Endothelial cell of umbilical vein (primary cell): Measurements from ENCODE around the gene ETHE1. TPM values are rescaled to one million over a fixed set of nuclear protein-coding genes. Genes with fewer than 3 reads are reported as not detected.

Source experiments
- BruUV-seq: library from RNA; stranded (reverse); fragments of 400-500 nt; replicated peaks from 2 replicates; lab custom pipeline; 2021; lab: Mats Ljungman, UMichigan
- CTCF ChIA-PET: fragments of 300-600, 350-600 bp; sonication (Branson Sonifier 250); formaldehyde crosslinking; loops from one replicate; lab custom pipeline; 2021; ENCODE audit warnings: antibody characterized with exemption, inconsistent platforms; lab: Charles Lee
- POLR2A ChIA-PET: fragments of 300-600, 350-600 bp; sonication (Branson Sonifier 250); formaldehyde crosslinking; loops from one replicate; lab custom pipeline; 2021; ENCODE audit warnings: antibody characterized with exemption, inconsistent platforms; lab: Charles Lee
- DNase-seq: peaks from one replicate; pipeline ENCODE4 v3.0.0-alpha.2; 2011; ENCODE audit warnings: low read depth, low spot score
- FAIRE-seq: peaks from 2 replicates; lab custom pipeline; 2011; peaks lifted over from hg19 to GRCh38; lab: Jason Lieb, UNC
- H2AFZ ChIP-seq: 2 replicates; pipeline ENCODE4 v1.6.0; 2012; ENCODE audit warnings: low read depth, low read length, control low read depth, inconsistent platforms
- H3K27ac ChIP-seq: 2 replicates; pipeline ENCODE4 v1.5.1; 2011; ENCODE audit warnings: low read depth, mild to moderate bottlenecking, control low read depth, low read length, moderate library complexity; ENCODE audit not compliant: insufficient read depth
- H3K27me3 ChIP-seq, 2 experiments: 2 replicates each; pipeline versions ENCODE4 v1.6.0 to v1.6.1; 2011; ENCODE audit warnings: low read length in 2 of 2, mixed read lengths in 1 of 2; ENCODE audit not compliant: control insufficient read depth in 2 of 2, insufficient read depth in 2 of 2
- H3K36me3 ChIP-seq, 2 experiments: 2 replicates in 1 of 2; 3 replicates in 1 of 2; pipeline ENCODE4 v1.5.1; 2011; ENCODE audit warnings: low read length in 2 of 2, mild to moderate bottlenecking in 1 of 2, moderate library complexity in 1 of 2; ENCODE audit not compliant: control insufficient read depth in 2 of 2, insufficient read depth in 2 of 2; ENCODE audit errors: extremely low read depth in 1 of 2
- H3K4me1 ChIP-seq: 3 replicates; pipeline ENCODE4 v1.5.1; 2011; ENCODE audit warnings: mild to moderate bottlenecking, low read length; ENCODE audit not compliant: control insufficient read depth, insufficient read depth; ENCODE audit errors: extremely low read depth
- H3K4me2 ChIP-seq: 2 replicates; pipeline ENCODE4 v1.6.1; 2011; ENCODE audit warnings: low read length, control low read depth, mixed read lengths; ENCODE audit not compliant: insufficient read depth
- H3K4me3 ChIP-seq, 3 experiments: fragments of 200-600 bp in 1 of 3; sonication (generic), shearing (Covaris generic) in 1 of 3; replicated peaks in 1 of 3; 2 replicates each; pipeline ENCODE4 v1.5.1; 2011 to 2016; ENCODE audit warnings: control low read depth in 3 of 3, low read length in 3 of 3, mild to moderate bottlenecking in 2 of 3, inconsistent platforms in 1 of 3, low read depth in 1 of 3, moderate library complexity in 1 of 3; ENCODE audit not compliant: insufficient read depth in 1 of 3
- H3K79me2 ChIP-seq: 2 replicates; pipeline ENCODE4 v1.6.0; 2012; ENCODE audit warnings: low read length, inconsistent platforms; ENCODE audit not compliant: control insufficient read depth, insufficient read depth
- H3K9ac ChIP-seq: replicated peaks from 2 replicates; pipeline ENCODE3; 2011; ENCODE audit warnings: low read length, control low read depth; ENCODE audit not compliant: insufficient read depth; ENCODE audit errors: extremely low read depth
- H3K9me1 ChIP-seq: replicated peaks from 3 replicates; pipeline ENCODE4 v1.6.0; 2011; ENCODE audit warnings: mild to moderate bottlenecking, low read length; ENCODE audit not compliant: control insufficient read depth, insufficient read depth; ENCODE audit errors: extremely low read depth
- H3K9me3 ChIP-seq: replicated peaks from 2 replicates; pipeline ENCODE4 v1.5.1; 2012; ENCODE audit warnings: low read length, inconsistent platforms; ENCODE audit not compliant: control insufficient read depth, insufficient read depth
- H4K20me1 ChIP-seq: replicated peaks from 2 replicates; pipeline ENCODE3; 2011; ENCODE audit warnings: mild to moderate bottlenecking, low read length; ENCODE audit not compliant: control insufficient read depth, insufficient read depth; ENCODE audit errors: extremely low read depth
- CTCF ChIP-seq, 2 donors: IDR thresholded peaks; 1 replicate in 1 of 2; 2 replicates in 1 of 2; pipeline ENCODE4 v1.5.1; 2011; ENCODE audit warnings: low read length in 2 of 2, mild to moderate bottlenecking in 2 of 2, moderate library complexity in 2 of 2, control low read depth in 1 of 2, inconsistent platforms in 1 of 2, low read depth in 1 of 2; ENCODE audit not compliant: insufficient read depth in 1 of 2; ENCODE audit errors: extremely low read depth in 1 of 2
- EZH2 ChIP-seq: IDR thresholded peaks from 2 replicates; pipeline ENCODE4 v1.6.1; 2012; ENCODE audit warnings: borderline replicate concordance, low read depth, mild to moderate bottlenecking, moderate library complexity, low read length, inconsistent platforms; ENCODE audit not compliant: severe bottlenecking
- FOS ChIP-seq: IDR thresholded peaks from 2 replicates; pipeline ENCODE4 v1.6.1; 2011; ENCODE audit warnings: mild to moderate bottlenecking, low read length, moderate library complexity, borderline replicate concordance; ENCODE audit not compliant: insufficient read depth
- GATA2 ChIP-seq: IDR thresholded peaks from 2 replicates; pipeline ENCODE4 v1.7.0; 2011; ENCODE audit warnings: low read depth, mild to moderate bottlenecking, moderate library complexity, mixed read lengths, low read length; ENCODE audit not compliant: insufficient read length, insufficient read depth
- JUN ChIP-seq: IDR thresholded peaks from 2 replicates; pipeline ENCODE4 v1.6.1; 2011; ENCODE audit warnings: borderline replicate concordance, low read depth; ENCODE audit not compliant: insufficient read length, insufficient read depth
- MAX ChIP-seq: IDR thresholded peaks from 2 replicates; pipeline ENCODE4 v1.6.1; 2011; ENCODE audit not compliant: insufficient read depth, insufficient read length
- MYC ChIP-seq: IDR thresholded peaks from one replicate; pipeline ENCODE4 v1.6.1; 2011; ENCODE audit warnings: mild to moderate bottlenecking, low read depth, low read length
- POLR2A ChIP-seq: IDR thresholded peaks from 2 replicates; pipeline ENCODE4 v1.6.1; 2012; ENCODE audit warnings: low read depth, mild to moderate bottlenecking, control low read depth, low read length
- POLR2AphosphoS5 ChIP-seq: IDR thresholded peaks from 2 replicates; pipeline ENCODE4 v1.6.1; 2012; ENCODE audit warnings: low read depth, mild to moderate bottlenecking, control low read depth, low read length, moderate library complexity; ENCODE audit not compliant: insufficient read depth
- dilution Hi-C: fragments of 300-500 bp; cut with MboI; formaldehyde crosslinking; loops from one replicate; pipeline ENCODE4 v1.15.0; 2019; ENCODE audit warnings: low sequenced_read_pairs; ENCODE audit not compliant: extremely low pct_ligation_motif_present
- intact Hi-C: fragments of 100-400 bp; cut with micrococcal nuclease; formaldehyde crosslinking; loops from one replicate; pipeline ENCODE4 v1.10.0; 2022
- polyA plus RNA-seq, 4 experiments: library from polyadenylated mRNA; depleted of rRNA in 3 of 4; stranded (reverse) in 3 of 4; unstranded in 1 of 4; fragments of >200 nt; gene quantifications; 2 replicates each; pipeline versions ENCODE4 v1.2.1 to v1.2.3, GENCODE V29; 2011 to 2012; ENCODE audit warnings: missing spikeins in 1 of 4
- total RNA-seq: library from RNA; stranded (reverse); gene quantifications from 2 replicates; pipeline ENCODE4 v1.2.3, GENCODE V29; 2021

Gene ETHE1
- total and polyA plus RNA-seq, 2 donors (not counting 3 experiments of a cell fraction or from before 2014, with no cell fraction given): 34.5 to 124 TPM

DNA sequence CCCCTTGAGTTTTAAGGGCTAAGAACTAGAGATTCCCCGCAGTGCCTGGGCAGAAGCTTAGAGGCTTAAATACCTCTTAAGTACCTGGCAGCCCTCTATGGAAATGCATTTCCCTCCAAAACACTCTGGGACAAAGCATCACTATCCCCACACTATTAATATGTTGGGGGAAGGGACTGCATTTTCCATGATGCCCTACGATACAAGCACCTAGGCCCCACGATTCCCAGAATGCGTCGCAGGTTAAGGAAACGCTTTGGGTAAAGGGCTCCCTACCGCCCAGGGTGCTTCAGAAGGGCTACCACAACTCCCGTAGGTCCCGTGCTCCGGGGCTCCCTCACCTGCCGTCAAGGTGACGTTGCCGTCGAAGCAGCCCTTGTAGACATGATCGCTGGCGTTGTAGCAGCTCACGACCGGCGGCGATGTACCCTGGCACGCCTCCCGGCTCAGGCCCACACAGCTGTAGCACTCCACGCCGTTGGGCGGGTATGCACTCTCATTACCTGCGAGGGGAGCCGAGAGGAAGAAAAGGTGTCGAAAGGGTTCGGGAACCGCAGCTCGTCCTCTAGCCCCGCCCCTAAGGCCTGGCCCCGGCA lies 64.1 kb downstream of the ETHE1 start:
- Histone ChIP-seq H3K9me1 (no peaks in the 10 kb centered on the region), H3K9me3 (no peaks in the 10 kb centered on the region), H3K36me3 (no peaks in the 10 kb centered on the region), H2AFZ (peak overlapping the region; percentile 79), H4K20me1 (no peaks in the 10 kb centered on the region), H3K27ac (no peak overlapping the region), H3K4me1 (peaks cover 8% of the 10 kb centered on the region), H3K4me2 (peak overlapping the region; percentile 7), H3K79me2 (no peaks in the 10 kb centered on the region), H3K9ac (no peak overlapping the region), H3K4me3 (peak overlapping the region in 1 of 3 experiments; percentile 18), H3K27me3 (no peaks in the 10 kb centered on the region)
- POLR2A ChIA-PET: no interaction called here
- FAIRE-seq (no peak), DNase-seq (no peak)
- intact Hi-C loops (loop anchor here (1.0 to 5.0 kb wide), 3 partner anchors 12 to 64 kb away; partner anchors contain the start of genes ETHE1 and PHLDB3), dilution Hi-C loops (no loop called here)
- CTCF ChIA-PET: interaction anchor here (0.8 to 3.3 kb wide), 6 partner anchors 11 to 57 kb away, joined by 3 to 30 read pairs (median 8); partner anchors contain the start of gene PHLDB3
- no TSS peak for BruUV-seq
- TF ChIP-seq CTCF (IDR thresholded peaks at IDR 0.05; ENCODE audit: extremely low read depth in 1 of 2, insufficient read depth in 1 of 2, low read depth in 1 of 2, low read length in 2 of 2) (no peak), GATA2 (no peak), EZH2 (no peak), JUN (no peak), FOS (no peak), MYC (no peak), MAX (no peak), POLR2AphosphoS5 (no peak), POLR2A (no peak)
